ENCODE measurements around the gene RUVBL2. TPM values are rescaled to one million over a fixed set of nuclear protein-coding genes. Genes with fewer than 3 reads are reported as not detected.
"Not testable (repeated sequence)": the region's sequence is repeated elsewhere in the genome, so short reads cannot be mapped to it uniquely, and the experiment has no call there.

Gene RUVBL2
- total RNA-seq, 1 donor: 122 TPM

DNA sequence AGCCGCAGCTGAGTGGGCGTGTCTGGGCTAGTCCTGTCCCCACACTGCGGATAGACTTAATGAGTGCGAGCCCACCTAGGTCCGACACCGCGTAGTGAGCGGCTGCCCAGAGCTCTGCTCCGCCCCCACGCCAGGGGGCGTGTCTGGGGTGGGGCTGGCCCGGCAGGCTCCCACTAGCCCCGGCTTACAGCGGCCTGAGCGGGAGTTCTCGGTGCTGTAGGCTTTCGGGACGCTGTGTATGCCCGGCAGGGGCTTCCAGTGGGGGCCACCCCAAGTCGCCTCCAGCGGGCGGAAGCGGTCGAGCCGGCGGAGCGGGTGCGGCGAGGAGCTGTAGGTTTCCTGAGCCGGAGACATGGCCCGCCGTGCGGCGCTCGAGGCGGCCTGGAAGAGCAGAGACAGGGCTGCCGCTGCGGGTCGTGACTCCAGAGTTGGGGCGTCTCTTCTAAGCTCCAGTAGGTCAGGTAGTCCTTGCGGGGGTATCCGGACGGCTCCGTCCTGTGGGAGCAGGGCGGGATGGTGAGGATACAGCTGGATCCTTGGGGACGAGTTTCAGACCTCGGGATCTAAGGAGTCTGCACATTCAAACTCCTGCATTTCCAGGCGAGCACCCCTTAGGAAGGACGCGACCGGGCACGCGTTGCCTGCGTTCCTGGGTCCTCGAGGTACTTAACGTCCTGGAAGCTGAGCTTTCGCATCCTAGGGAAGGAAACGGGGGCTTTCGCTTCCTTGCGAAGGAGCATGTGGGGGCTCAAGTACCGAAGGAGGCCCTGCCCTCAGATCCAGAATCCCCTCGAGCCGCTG, 62.6 kb downstream of the RUVBL2 start:
- no peaks in the 10 kb centered on the region for H3K27me3 ChIP-seq (ENCODE audit: insufficient read depth, low read length)
- H3K27ac ChIP-seq (ENCODE audit: low read depth, low read length): no peak overlapping the region
- peaks cover 14% of the 10 kb centered on the region for H3K79me2 ChIP-seq (ENCODE audit: insufficient read depth, low read length)
- H3K9me3 ChIP-seq (ENCODE audit: low read depth, low read length): no peaks in the 10 kb centered on the region
- H3K4me2 ChIP-seq (ENCODE audit: insufficient read depth, low read length): peak overlapping the region; percentile 86
- peak overlapping the region; percentile 81 for H2AFZ ChIP-seq (ENCODE audit: low read length)
- H3K4me3 ChIP-seq (ENCODE audit: insufficient read depth, low read length): peak overlapping the region; percentile 81
- peak; percentile 97 for DNase-seq (ENCODE audit: insufficient read length, low spot score, missing footprints)
- TF ChIP-seq, protein P1, sequence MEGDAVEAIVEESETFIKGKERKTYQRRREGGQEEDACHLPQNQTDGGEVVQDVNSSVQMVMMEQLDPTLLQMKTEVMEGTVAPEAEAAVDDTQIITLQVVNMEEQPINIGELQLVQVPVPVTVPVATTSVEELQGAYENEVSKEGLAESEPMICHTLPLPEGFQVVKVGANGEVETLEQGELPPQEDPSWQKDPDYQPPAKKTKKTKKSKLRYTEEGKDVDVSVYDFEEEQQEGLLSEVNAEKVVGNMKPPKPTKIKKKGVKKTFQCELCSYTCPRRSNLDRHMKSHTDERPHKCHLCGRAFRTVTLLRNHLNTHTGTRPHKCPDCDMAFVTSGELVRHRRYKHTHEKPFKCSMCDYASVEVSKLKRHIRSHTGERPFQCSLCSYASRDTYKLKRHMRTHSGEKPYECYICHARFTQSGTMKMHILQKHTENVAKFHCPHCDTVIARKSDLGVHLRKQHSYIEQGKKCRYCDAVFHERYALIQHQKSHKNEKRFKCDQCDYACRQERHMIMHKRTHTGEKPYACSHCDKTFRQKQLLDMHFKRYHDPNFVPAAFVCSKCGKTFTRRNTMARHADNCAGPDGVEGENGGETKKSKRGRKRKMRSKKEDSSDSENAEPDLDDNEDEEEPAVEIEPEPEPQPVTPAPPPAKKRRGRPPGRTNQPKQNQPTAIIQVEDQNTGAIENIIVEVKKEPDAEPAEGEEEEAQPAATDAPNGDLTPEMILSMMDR (IDR thresholded peaks at IDR 0.05; ENCODE audit: extremely low read depth, low read depth, low read length): no peak
- peaks cover 10% of the 10 kb centered on the region for H3K4me1 ChIP-seq (ENCODE audit: insufficient read depth, low read length)
- no peaks in the 10 kb centered on the region for H3K36me3 ChIP-seq (ENCODE audit: insufficient read depth, low read length)
- peaks cover 3% of the 10 kb centered on the region for H4K20me1 ChIP-seq (ENCODE audit: insufficient read depth, low read length)

DNA sequence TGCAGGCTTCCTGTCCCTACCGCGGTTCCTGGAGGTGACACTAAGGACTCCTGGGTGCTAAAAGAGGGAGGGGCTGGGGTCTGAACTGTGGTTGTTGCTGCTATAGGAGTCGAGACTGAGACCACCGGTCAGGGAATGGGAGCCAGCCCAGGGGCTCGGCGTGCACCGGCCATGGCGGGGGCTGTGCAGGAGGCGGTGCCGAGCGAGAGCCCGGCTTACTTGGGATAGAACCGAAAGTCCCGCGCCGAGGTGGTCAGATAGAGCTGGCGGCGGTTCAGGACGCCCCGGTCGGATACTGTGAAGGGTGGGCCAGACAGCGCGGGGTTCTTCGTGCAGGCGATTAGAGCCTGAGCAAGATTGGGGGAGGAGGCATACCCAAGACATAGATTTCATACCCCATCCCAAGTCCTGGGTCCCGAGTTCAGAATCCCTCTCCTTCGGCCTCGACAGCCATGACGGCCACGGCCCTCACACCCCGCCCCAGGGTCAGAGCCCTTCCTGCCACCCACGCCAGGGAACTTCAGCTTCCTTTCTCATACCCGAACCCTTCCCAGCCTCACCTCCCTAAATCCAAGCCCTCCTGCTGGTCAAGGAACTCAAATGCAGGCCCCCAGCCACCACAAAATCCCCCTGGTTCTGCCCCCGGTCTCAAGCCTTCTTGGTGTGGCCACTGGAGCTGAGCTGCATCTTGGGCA, 63.4 kb downstream of the RUVBL2 start:
- not testable (repeated sequence) for H4K20me1 ChIP-seq (ENCODE audit: insufficient read depth, low read length); H3K9me3 ChIP-seq (ENCODE audit: low read depth, low read length); H3K27me3 ChIP-seq (ENCODE audit: insufficient read depth, low read length); H3K27ac ChIP-seq (ENCODE audit: low read depth, low read length); H3K36me3 ChIP-seq (ENCODE audit: insufficient read depth, low read length)
- Histone ChIP-seq H3K79me2 (ENCODE audit: insufficient read depth, low read length) (peaks cover 14% of the 10 kb centered on the region), H3K4me1 (ENCODE audit: insufficient read depth, low read length) (peaks cover 10% of the 10 kb centered on the region), H3K4me3 (ENCODE audit: insufficient read depth, low read length) (peak overlapping the region; percentile 81), H2AFZ (ENCODE audit: low read length) (peak overlapping the region; percentile 81), H3K4me2 (ENCODE audit: insufficient read depth, low read length) (peak overlapping the region; percentile 86)
- peak; percentile 53 for DNase-seq (ENCODE audit: insufficient read length, low spot score, missing footprints)

DNA sequence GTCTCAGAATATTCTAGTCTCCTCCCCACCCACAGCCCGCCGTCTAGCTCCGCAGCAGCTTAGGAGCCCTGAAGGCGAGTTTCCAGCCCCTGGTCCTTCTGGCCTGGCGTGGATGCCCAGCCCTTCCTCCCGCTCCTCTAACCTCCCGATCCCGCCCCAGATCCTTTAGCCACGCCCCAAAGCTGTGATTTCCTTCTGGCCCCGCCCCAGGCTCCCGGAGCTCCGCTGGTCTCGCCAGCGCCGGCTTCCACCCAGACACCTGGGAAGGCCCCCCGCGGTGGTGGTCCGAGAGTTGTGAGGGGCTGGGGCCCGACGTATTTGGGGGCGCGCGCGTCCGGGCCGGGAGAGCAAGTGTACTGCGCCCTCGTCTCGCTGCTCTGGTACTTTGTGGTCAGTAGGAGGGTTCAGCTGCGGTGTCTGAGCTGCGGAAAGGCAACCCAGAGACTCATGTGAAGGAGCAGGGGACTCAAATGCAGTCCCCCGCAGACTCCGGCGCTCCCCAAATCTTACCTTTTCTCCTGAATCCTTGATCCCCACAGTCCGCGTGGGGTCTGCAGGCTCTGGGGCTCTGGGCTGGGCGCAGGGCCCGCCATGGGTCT, 64.0 kb downstream of the RUVBL2 start, which contains the start of gene CGB7:
TSS of gene CGB7 (minus strand) at position 114 of the 599 bp plus-strand sequence. CDS start 2,374 bp downstream, outside the sequence.
- peaks cover 3% of the 10 kb centered on the region for H4K20me1 ChIP-seq (ENCODE audit: insufficient read depth, low read length)
- H3K36me3 ChIP-seq (ENCODE audit: insufficient read depth, low read length): no peaks in the 10 kb centered on the region
- no peaks in the 10 kb centered on the region for H3K27me3 ChIP-seq (ENCODE audit: insufficient read depth, low read length)
- H3K4me2 ChIP-seq (ENCODE audit: insufficient read depth, low read length): peak within 1 kb of the TSS; percentile 86
- peak within 1 kb of the TSS; percentile 81 for H2AFZ ChIP-seq (ENCODE audit: low read length)
- DNase-seq (ENCODE audit: insufficient read length, low spot score, missing footprints): peak; percentile 98
- H3K79me2 ChIP-seq (ENCODE audit: insufficient read depth, low read length): peaks cover 14% of the 10 kb centered on the region
- peak within 1 kb of the TSS; percentile 81 for H3K4me3 ChIP-seq (ENCODE audit: insufficient read depth, low read length)
- TF ChIP-seq, protein P1 (IDR thresholded peaks at IDR 0.05; ENCODE audit: extremely low read depth, low read depth, low read length): no peak
- H3K4me1 ChIP-seq (ENCODE audit: insufficient read depth, low read length): peaks cover 10% of the 10 kb centered on the region
- H3K27ac ChIP-seq (ENCODE audit: low read depth, low read length): no peak within 1 kb of the TSS
- H3K9me3 ChIP-seq (ENCODE audit: low read depth, low read length): no peaks in the 10 kb centered on the region

DNA sequence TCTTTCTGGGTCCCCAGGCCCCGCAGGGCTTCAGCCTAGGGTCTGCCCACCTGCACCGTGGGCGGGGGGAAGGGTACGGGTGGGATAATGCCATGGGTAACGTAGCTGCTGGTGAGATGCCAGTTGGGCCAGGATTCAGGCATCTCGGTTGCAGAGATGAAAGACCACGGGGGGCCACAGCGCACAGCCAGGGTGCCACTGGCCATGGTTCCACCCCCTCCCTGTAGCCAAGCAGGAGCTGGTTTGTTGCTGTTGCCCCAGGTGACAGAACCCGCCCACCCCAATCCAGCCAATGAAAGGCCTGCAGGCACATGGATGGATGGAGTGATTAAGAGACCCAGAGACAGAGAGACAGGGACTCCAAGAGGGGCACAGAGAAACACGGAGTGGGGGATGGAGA, 64.9 kb downstream of the RUVBL2 start:
- DNase-seq (ENCODE audit: insufficient read length, low spot score, missing footprints): peak; percentile 93
- no peak overlapping the region for H3K4me3 ChIP-seq (ENCODE audit: insufficient read depth, low read length)

More for the DNA sequence above, 64.9 kb downstream of the RUVBL2 start:
- peaks cover 14% of the 10 kb centered on the region for H3K79me2 ChIP-seq (ENCODE audit: insufficient read depth, low read length)
- peaks cover 3% of the 10 kb centered on the region for H4K20me1 ChIP-seq (ENCODE audit: insufficient read depth, low read length)
- TF ChIP-seq, protein P1 (IDR thresholded peaks at IDR 0.05; ENCODE audit: extremely low read depth, low read depth, low read length): no peak
- H3K27me3 ChIP-seq (ENCODE audit: insufficient read depth, low read length): no peaks in the 10 kb centered on the region
- no peaks in the 10 kb centered on the region for H3K9me3 ChIP-seq (ENCODE audit: low read depth, low read length)
- H3K36me3 ChIP-seq (ENCODE audit: insufficient read depth, low read length): no peaks in the 10 kb centered on the region
- no peak overlapping the region for H3K27ac ChIP-seq (ENCODE audit: low read depth, low read length)
- H3K4me1 ChIP-seq (ENCODE audit: insufficient read depth, low read length): peaks cover 10% of the 10 kb centered on the region
- H2AFZ ChIP-seq (ENCODE audit: low read length): no peak overlapping the region
- H3K4me2 ChIP-seq (ENCODE audit: insufficient read depth, low read length): no peak overlapping the region

Data from osteoblast (primary cell).